ENCODE measurements around the gene XKR7.

DNA sequence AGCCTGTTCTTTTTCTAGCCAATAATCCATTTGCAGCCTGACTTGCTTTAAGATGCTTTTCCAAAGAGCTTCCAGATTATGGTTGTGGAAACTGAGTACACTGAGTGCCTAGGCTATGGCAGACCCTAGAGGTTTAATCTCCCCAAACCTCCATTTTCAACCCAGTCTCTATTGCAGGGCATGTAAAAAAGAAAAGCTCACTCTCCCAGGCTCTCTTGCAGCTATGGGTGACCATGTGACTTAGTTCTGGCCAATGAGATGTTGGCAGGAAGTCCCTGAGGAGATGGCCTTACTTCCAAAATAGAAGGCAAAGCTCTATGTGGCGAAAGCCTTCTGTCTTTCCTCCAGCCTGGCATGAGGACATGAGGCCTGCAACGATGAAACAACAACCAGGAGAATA is 19.9 kb upstream of the XKR7 start:
- no peak for TF ChIP-seq RAD21 (IDR thresholded peaks at IDR 0.05; ENCODE audit: low read depth)
- no peak for TF ChIP-seq CEBPB (IDR thresholded peaks at IDR 0.05)
- TF ChIP-seq, protein P1, sequence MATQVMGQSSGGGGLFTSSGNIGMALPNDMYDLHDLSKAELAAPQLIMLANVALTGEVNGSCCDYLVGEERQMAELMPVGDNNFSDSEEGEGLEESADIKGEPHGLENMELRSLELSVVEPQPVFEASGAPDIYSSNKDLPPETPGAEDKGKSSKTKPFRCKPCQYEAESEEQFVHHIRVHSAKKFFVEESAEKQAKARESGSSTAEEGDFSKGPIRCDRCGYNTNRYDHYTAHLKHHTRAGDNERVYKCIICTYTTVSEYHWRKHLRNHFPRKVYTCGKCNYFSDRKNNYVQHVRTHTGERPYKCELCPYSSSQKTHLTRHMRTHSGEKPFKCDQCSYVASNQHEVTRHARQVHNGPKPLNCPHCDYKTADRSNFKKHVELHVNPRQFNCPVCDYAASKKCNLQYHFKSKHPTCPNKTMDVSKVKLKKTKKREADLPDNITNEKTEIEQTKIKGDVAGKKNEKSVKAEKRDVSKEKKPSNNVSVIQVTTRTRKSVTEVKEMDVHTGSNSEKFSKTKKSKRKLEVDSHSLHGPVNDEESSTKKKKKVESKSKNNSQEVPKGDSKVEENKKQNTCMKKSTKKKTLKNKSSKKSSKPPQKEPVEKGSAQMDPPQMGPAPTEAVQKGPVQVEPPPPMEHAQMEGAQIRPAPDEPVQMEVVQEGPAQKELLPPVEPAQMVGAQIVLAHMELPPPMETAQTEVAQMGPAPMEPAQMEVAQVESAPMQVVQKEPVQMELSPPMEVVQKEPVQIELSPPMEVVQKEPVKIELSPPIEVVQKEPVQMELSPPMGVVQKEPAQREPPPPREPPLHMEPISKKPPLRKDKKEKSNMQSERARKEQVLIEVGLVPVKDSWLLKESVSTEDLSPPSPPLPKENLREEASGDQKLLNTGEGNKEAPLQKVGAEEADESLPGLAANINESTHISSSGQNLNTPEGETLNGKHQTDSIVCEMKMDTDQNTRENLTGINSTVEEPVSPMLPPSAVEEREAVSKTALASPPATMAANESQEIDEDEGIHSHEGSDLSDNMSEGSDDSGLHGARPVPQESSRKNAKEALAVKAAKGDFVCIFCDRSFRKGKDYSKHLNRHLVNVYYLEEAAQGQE (IDR thresholded peaks at IDR 0.05; ENCODE audit: low read depth): no peak
- TF ChIP-seq, protein P2, sequence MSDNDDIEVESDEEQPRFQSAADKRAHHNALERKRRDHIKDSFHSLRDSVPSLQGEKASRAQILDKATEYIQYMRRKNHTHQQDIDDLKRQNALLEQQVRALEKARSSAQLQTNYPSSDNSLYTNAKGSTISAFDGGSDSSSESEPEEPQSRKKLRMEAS (IDR thresholded peaks at IDR 0.05): no peak
- TF ChIP-seq TCF12 (IDR thresholded peaks at IDR 0.05; ENCODE audit: low read depth): no peak
- TF ChIP-seq EP300 (IDR thresholded peaks at IDR 0.05; ENCODE audit: borderline replicate concordance): no peak
- no peak for TF ChIP-seq YY1 (IDR thresholded peaks at IDR 0.05; ENCODE audit: low read depth)
- TF ChIP-seq TEAD4 (IDR thresholded peaks at IDR 0.05): no peak
- no peak for TF ChIP-seq CREB1 (IDR thresholded peaks at IDR 0.05; ENCODE audit: low read depth)
- TF ChIP-seq EGR1 (IDR thresholded peaks at IDR 0.05): no peak
- no peak for TF ChIP-seq TAF1 (IDR thresholded peaks at IDR 0.05; ENCODE audit: low read depth)
